Measurements from ENCODE around the gene PALLD.

PALLD gene

DNA sequence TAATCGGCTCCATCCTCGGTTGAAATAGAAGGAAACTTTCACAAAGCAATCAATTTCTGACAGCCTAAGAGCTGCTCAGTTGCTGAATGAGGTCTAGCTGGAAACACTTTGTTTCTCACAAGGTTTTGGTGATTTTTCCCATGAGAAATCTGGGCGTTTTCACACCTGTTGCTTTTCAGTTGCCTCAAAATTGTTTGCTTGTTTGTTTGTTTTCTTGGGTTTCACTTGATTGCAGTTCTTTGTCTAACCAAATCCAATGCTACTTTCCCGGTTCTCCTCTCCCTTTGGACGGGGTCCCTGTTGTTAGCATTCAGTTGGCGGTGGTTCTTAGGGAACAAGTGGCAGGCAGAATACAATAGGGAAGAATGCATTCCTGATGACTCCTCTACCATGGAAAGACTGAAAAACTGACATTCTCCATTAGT is 135.5 kb downstream of the PALLD start:
- DNase-seq (no peak), ATAC-seq (replicated peaks) (no peak)
- Mint-ChIP-seq H3K4me3 (peak overlapping the region; percentile 62 to 79), H3K36me3 (no peaks in the 10 kb centered on the region), H3K27me3 (peaks cover 61 to 69% of the 10 kb centered on the region in 2 donors), H3K9me3 (no peaks in the 10 kb centered on the region), H3K4me1 (peaks cover 14 to 22% of the 10 kb centered on the region in 2 donors), H3K27ac (no peak overlapping the region)

DNA sequence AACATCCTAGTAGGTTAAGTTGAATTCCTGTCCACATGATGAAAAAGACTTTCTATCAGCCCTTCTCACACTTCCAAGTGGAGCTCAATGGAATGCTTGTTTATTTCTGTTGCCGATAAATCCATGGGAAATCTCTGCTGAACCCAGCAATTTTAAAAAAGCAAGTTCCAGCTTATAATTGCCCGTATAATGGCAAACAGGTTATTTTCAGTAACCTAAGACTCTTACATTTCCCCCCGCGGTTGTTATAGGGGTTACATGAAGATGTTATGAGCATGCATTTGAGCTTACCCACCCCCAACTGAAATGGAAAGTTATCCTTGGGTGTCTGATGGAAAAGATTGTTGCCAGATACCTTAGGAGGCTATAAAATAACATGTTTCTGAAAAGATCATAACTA is 136.2 kb downstream of the PALLD start:
- no peak overlapping the region for H3K4me3 Mint-ChIP-seq

DNA sequence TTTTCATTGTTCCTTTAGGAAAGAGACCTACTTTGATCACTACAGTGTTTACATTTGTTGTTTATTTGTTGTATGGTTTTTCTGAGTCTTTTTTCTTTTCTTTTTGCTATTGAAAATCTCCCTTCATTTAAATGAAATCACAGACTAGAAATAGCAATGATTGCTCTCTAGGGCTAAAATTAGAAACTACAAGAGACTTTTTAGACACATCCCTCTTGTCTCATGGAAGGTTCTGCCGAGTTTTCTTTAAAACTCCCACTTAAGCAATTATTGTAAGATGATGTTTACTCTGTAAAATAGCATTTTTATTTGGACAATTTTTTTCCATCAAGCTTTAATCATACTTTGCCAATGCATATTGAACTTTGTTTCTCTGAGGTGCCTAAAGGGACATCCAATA is 136.6 kb downstream of the PALLD start:
- no peak for DNase-seq
- Mint-ChIP-seq H3K9me3 (no peaks in the 10 kb centered on the region), H3K27me3 (peaks cover 57 to 64% of the 10 kb centered on the region in 2 donors), H3K36me3 (no peaks in the 10 kb centered on the region), H3K4me3 (no peak overlapping the region), H3K4me1 (peaks cover 14 to 22% of the 10 kb centered on the region in 2 donors), H3K27ac (no peak overlapping the region)
- no peak for ATAC-seq (replicated peaks)

More for the DNA sequence above, 136.2 kb downstream of the PALLD start:
- Mint-ChIP-seq H3K36me3 (no peaks in the 10 kb centered on the region), H3K4me1 (peaks cover 14 to 22% of the 10 kb centered on the region in 2 donors), H3K9me3 (no peaks in the 10 kb centered on the region), H3K27ac (no peak overlapping the region), H3K27me3 (peaks cover 61 to 69% of the 10 kb centered on the region in 2 donors)
- no peak for DNase-seq
- ATAC-seq (replicated peaks) = no peak

DNA sequence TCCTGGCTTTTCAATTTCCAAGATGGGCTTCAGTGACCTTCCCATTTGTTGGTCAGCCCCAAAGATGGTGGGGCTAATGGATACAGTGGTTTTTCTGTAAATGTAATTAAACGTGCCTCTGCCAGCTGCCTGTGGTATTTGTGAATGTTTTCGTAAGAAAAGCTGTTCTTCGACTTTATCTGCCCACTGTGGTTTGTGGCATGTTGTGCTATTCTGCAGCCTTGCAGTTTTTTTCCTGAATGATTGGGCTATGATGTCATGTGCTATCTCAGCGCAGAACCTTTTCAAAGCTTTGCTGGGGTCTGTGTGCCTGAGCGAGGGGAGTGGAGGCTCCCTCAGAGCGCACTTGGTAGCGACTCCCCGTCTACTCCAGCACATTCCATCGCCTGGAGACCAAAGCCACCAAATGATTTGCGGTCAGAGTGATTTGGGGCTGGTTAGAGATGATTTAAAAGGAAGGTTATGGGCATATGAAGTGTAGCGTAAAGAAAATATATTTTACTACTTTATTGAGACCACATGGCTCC is 137.5 kb downstream of the PALLD start:
- peaks cover 55 to 62% of the 10 kb centered on the region in 2 donors for H3K27me3 Mint-ChIP-seq
- DNase-seq = no peak
- H3K27ac Mint-ChIP-seq = no peak overlapping the region
- no peak overlapping the region for H3K4me3 Mint-ChIP-seq
- peaks cover 14 to 22% of the 10 kb centered on the region in 2 donors for H3K4me1 Mint-ChIP-seq
- peaks cover 0 to 2% of the 10 kb centered on the region in 2 donors for H3K9me3 Mint-ChIP-seq
- peak in 1 of 2 donors; percentile 25 for ATAC-seq (replicated peaks)
- H3K36me3 Mint-ChIP-seq = no peaks in the 10 kb centered on the region

DNA sequence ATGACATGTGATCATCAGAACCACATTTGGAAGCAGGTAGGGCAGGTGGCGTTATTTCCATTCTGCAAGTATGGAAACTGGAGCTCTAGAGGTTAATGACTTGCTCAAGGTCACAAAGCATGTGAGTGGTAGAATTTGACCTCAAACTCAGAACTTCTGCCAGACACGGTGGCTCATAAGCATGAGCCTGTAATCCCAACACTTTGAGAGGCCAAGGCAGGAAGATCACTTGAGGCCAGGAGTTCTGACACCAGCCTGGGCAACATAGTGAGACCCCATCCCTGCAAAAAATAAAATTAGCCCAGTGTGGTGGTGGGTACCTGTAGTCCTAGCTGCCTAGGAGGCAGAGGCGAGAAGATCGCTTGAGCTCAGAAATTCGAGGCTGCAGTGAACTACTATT is 139.2 kb downstream of the PALLD start:
- no peak overlapping the region for H3K4me3 Mint-ChIP-seq
- DNase-seq = no peak
- no peak for ATAC-seq (replicated peaks)
- H3K36me3 Mint-ChIP-seq = no peaks in the 10 kb centered on the region
- H3K4me1 Mint-ChIP-seq = peaks cover 10 to 18% of the 10 kb centered on the region in 2 donors
- H3K27ac Mint-ChIP-seq = no peak overlapping the region
- peaks cover 0 to 2% of the 10 kb centered on the region in 2 donors for H3K9me3 Mint-ChIP-seq
- H3K27me3 Mint-ChIP-seq = peaks cover 43 to 45% of the 10 kb centered on the region in 2 donors

DNA sequence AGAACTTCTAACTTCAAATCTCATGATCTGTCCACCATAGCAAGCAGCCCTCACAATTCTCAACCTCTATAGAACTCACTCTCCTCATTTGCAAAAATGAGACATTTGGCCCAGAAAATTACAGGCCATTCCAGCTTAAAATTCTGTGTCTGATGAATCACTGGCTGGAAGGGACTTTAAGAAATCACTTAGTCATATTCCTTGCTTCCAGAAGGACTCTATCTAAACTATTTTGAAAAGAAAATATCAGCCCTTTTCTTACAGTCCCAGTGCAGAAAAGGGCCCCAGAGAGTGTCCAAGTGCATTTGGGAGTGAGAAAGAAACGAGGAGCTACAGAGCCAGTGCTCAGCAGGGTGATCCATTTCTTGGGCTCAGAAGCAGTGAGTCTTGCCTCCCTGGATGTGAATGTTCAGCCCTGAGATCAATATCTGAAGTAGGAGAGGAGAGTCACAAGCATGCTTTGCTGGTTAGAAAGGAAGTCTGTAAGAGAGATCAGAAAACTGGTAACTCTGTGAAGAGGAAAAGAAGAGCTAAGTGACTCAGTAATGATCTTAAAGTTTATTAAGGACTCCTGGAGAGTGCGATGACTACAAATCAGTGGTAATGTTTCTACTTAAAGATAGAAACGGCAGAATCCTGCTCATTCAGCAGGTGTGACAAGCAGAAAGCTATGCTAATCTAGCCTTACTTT is 139.8 kb downstream of the PALLD start:
- H3K27me3 Mint-ChIP-seq = peaks cover 39 to 42% of the 10 kb centered on the region in 2 donors
- peaks cover 5 to 12% of the 10 kb centered on the region in 2 donors for H3K4me1 Mint-ChIP-seq
- no peaks in the 10 kb centered on the region for H3K36me3 Mint-ChIP-seq
- H3K4me3 Mint-ChIP-seq = no peak overlapping the region
- DNase-seq = no peak
- no peak overlapping the region for H3K27ac Mint-ChIP-seq
- no peak for ATAC-seq (replicated peaks)
- H3K9me3 Mint-ChIP-seq = peaks cover 0 to 2% of the 10 kb centered on the region in 2 donors

DNA sequence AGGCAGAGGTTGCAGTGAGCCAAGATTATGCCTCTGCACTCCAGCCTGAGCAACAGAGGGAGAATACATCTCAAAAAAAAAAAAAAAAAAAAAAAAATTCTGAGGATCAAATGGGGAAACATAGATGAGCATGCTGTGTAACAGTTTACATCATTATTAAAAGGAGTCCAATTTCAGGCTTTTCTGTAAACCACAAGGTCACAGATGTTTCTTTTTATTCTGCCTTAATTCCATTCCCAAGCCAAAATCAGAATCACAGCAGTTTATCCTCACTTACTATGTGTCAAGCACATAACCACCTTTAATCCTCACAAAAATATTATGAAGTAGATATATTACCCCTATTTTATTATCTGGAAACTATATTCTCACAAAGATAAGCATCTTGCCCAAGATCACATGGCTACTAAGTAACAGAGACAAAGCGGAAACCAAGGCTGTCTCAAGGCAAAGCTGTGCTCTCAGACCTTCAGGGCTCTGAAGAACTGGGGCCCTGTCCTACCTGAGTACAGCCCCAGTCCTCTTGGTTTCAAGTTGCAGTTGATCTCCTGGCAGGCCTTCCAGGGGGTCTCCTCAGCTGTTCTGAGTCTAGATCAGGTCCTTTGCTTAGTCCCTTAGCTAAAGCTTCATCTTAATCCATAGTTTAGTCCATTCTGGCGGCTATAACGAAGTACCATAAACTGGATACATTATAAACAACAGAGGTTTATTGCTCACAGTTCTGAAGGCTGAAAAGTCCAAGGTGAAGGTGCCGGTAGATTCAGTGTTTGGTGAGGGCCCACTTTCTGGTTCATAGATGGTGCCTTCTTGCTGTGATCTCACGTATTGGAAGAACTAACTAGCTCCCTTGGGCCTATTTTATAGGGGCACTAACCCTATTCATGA is 141.3 kb downstream of the PALLD start:
- H3K27ac Mint-ChIP-seq = no peak overlapping the region
- no peak for ATAC-seq (replicated peaks)
- no peaks in the 10 kb centered on the region for H3K36me3 Mint-ChIP-seq
- H3K27me3 Mint-ChIP-seq = peaks cover 26 to 35% of the 10 kb centered on the region in 2 donors
- peaks cover 0 to 4% of the 10 kb centered on the region in 2 donors for H3K4me1 Mint-ChIP-seq
- H3K4me3 Mint-ChIP-seq = no peak overlapping the region
- H3K9me3 Mint-ChIP-seq = peaks cover 0 to 2% of the 10 kb centered on the region in 2 donors
- no peak for DNase-seq

DNA sequence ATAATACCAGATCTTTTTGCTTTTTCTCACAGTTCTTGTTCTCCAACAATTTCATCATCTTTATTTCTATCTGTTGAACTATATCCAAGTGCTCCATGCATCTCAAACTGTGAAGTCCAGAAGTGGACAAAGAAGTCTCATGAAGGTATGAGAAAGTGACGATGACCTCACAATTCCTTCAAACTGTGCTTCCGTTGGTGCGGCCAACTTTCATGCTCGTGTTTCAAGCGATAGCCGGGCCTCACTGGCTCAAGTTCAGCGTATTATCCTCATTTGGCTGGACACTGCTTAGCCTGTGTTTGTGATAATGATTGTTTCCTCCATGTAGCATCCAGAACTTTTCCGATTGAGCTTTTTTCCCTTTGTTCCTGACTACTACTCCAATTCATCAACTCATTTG is 143.1 kb downstream of the PALLD start:
- no peaks in the 10 kb centered on the region for H3K36me3 Mint-ChIP-seq
- no peaks in the 10 kb centered on the region for H3K4me1 Mint-ChIP-seq
- ATAC-seq (replicated peaks) (no peak), DNase-seq (no peak)
- H3K27ac Mint-ChIP-seq = no peak overlapping the region
- no peak overlapping the region for H3K4me3 Mint-ChIP-seq
- H3K9me3 Mint-ChIP-seq = peaks cover 0 to 2% of the 10 kb centered on the region in 2 donors
- H3K27me3 Mint-ChIP-seq = peaks cover 18 to 26% of the 10 kb centered on the region in 2 donors

DNA sequence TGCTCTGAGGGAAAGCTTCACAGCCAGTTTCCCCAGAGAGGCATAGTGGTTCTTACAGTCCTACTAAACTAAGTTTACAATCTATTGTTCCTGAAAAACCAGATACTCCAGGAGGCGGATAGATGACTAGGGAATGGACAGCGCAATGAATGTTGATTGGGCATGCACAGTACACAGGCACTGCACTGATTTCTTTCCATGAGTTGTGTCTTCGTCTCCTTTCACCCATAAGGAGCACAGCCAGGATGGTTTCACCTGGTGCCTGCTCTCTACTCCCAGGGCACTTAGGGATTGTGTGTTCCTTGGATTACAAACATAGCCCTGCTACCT is 144.9 kb downstream of the PALLD start:
- H3K9me3 Mint-ChIP-seq = peaks cover 0 to 2% of the 10 kb centered on the region in 2 donors
- no peak overlapping the region for H3K27ac Mint-ChIP-seq
- H3K27me3 Mint-ChIP-seq = peaks cover 6 to 11% of the 10 kb centered on the region in 2 donors
- ATAC-seq (replicated peaks) (no peak), DNase-seq (no peak)
- no peaks in the 10 kb centered on the region for H3K36me3 Mint-ChIP-seq
- H3K4me1 Mint-ChIP-seq = no peaks in the 10 kb centered on the region
- H3K4me3 Mint-ChIP-seq = no peak overlapping the region

DNA sequence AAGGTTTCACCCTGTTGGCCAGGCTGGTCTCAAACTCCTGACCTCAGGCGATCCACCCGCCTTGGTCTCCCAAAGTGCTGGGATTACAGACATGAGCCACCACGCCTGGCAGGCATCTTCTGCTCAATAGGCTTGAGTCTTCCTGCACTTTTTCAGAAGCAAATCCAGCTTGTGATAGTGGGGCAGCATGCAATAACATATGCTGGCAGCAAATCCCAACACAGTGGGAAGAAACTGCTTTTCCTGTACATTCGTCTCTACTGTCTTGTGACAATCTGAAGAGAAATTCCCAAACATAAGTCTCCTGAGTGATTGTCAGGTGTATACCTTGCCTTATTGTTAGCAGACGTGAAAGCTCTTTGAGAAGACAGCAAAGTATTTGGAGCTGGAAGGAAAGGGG is 145.7 kb downstream of the PALLD start:
- Mint-ChIP-seq H3K4me3 (no peak overlapping the region), H3K4me1 (no peaks in the 10 kb centered on the region), H3K27me3 (peaks cover 5 to 10% of the 10 kb centered on the region in 2 donors), H3K9me3 (peaks cover 0 to 2% of the 10 kb centered on the region in 2 donors), H3K36me3 (no peaks in the 10 kb centered on the region), H3K27ac (no peak overlapping the region)
- no peak for ATAC-seq (replicated peaks)
- no peak for DNase-seq

DNA sequence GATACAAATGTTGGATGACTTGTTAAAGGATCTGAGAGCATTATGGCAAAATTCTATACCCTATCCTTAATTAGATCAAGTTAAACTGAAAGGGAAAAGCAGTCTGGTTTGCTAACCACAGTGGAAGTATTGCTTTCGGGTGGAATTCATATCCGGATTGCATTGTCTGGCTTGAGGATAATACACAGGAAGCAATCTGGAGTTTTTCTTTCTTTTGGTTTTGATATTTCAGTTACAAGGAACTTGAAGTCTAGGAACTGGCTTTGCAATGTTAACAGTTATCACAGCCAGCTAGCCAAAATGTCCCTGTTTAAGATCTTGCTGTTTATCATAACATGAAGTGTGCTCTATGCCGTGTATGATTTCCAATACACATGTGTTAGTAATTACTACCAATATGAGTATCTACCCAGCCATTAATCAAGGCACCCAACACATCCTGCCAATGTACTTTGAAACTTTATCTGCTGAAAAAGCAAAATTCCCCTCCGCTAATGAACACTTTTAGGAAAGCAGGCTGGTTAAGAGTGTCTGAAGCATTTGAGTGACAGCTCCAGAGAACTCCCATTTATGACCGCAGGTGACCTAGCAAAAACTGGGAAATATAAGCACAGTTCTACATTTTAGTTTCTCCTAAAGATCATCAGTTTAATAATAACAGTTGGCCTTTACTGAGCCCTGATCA is 146.4 kb downstream of the PALLD start:
- Mint-ChIP-seq H3K4me1 (no peaks in the 10 kb centered on the region), H3K4me3 (no peak overlapping the region), H3K36me3 (no peaks in the 10 kb centered on the region), H3K27ac (no peak overlapping the region), H3K27me3 (peaks cover 5 to 10% of the 10 kb centered on the region in 2 donors), H3K9me3 (peaks cover 0 to 2% of the 10 kb centered on the region in 2 donors)
- ATAC-seq (replicated peaks) (no peak), DNase-seq (no peak)

DNA sequence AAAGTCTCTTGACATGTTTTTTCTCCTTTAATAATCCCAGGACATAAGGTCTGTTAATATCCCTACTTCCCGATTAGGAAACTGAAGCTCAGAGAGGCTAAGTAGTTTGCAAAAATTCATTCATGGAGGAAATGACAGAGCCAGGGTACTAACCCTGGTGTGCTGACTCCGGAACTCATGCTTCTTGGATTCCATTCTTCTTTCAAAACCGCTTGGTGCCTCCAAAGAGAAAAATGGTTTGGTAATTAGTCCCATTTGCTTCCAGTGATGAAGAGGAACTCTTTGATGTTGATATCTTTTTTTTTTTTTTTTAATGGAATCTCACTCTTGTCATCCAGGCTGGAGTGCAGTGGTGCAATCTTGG is 146.9 kb downstream of the PALLD start:
- Mint-ChIP-seq H3K36me3 (no peaks in the 10 kb centered on the region), H3K4me1 (no peaks in the 10 kb centered on the region), H3K27ac (no peak overlapping the region), H3K9me3 (peaks cover 0 to 1% of the 10 kb centered on the region in 2 donors), H3K4me3 (no peak overlapping the region), H3K27me3 (peaks cover 5 to 10% of the 10 kb centered on the region in 2 donors)
- ATAC-seq (replicated peaks) (no peak), DNase-seq (no peak)

DNA sequence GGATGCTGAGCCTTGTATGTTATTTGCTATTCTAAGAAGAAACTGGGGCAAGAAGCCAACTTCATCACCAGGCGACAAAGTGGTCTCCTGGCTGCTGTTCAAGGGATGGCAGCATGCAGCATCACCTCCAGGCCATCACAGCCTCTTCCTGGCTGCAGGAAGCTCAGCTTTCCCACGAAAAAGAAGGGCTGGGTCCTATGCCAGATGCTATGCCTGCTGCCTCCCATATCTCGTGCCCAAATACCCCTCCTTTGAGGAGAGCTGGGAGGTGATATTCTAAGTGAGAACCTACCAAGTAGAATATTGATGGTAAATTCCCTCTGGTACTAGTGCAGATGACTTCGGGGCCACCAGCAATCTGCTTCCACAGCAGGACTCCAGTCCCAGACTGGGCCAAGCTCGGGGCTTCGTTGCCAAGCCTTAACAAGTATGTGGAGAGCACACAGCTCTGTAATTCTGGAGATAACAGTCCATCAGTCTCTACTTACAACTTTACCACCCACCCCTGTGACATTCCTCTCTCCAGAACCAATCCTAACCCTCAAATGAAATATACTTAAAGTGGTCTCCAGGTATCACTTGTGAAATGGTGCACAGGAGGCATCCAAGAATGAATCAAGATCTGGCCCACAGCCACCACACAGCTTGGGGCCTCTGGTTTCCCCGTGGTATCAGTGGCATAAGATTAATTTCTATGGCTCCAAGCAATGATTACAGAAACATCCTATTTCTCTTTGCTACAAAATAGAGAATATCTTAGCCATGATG is 149.3 kb downstream of the PALLD start:
- Mint-ChIP-seq H3K27me3 (peaks cover 5 to 10% of the 10 kb centered on the region in 2 donors), H3K36me3 (no peaks in the 10 kb centered on the region), H3K4me1 (no peaks in the 10 kb centered on the region), H3K27ac (no peak overlapping the region), H3K4me3 (no peak overlapping the region), H3K9me3 (no peaks in the 10 kb centered on the region)
- no peak for DNase-seq
- no peak for ATAC-seq (replicated peaks)
